OCI-LY3 (cell line): ENCODE data around the gene NUBPL.

Experiments
- CTCF ChIP-seq: fragments of 200-600, 300-600 bp; sonication (generic); IDR thresholded peaks from 2 replicates; pipeline ENCODE4 v1.5.1; 2014; ENCODE audit warnings: antibody characterized with exemption, low read length, low read depth
- EZH2phosphoT487 ChIP-seq: fragments of 200-600 bp; shearing (Covaris generic); IDR thresholded peaks from 2 replicates; pipeline ENCODE4 v1.6.1; 2018; ENCODE audit warnings: antibody characterized with exemption, mixed run types, low read depth

DNA sequence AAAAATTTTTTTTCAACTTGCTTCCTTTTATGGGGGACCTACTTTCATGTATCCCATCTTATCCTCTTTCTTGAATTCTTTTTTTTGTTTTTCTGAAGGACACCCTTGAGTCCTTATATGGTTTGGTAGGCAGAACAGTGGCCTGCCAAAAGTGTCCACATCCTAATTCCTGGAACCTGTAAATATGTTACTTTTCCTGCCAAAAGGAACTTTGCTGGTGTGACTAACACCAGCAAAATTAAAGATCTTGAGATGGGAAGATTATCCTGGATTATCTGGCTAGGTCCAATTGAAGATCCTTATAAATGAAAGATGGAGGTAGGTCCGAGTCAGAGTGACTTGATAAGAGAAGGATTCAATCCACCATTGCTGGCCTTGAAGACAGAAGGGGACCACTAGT, 5.3 kb downstream of the NUBPL start:
- TF ChIP-seq CTCF (no peak), EZH2phosphoT487 (no peak)
